Stimulated activated CD8-positive, alpha-beta memory T cell treated with anti-CD3 and anti-CD28 coated beads, Interleukin-15, amount 100 ng/mL, for 1 hour (primary cell): ENCODE data around the gene SGPP2.

Source experiments
- DNase-seq: peaks from one replicate; pipeline ENCODE4 v3.0.0-alpha.2; 2020; ENCODE audit warnings: low read depth

Gene SGPP2

DNA sequence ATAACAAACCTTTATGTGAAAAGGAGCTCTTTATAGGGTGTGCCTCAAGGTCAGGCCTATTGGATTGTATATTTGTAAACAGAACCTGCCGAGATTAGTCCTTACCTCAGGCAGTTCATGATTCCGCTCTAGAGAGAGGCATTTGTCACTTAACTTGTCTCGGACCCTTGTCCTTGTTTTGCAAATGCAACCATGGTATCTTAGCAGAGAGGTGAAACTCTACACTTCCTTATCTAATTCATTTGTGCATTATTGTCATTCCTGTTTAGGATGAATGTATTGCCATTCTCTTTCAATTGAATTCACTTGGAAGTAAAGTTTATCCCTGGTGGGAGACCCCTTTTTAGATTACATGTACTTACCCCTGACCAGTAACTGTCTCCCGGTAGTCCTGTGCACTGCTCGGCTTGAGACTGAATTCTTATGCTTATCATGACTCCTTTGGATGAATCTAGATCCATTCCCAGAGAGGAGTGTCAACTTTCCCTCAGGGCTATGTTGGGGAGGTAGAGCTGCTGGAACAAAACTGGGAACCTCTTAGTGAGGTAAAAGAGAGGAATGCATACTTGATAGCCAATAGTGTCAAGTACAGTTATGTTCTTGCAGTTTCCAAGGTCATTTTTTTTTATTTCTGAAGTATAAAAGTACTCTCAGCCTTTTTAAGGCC, 46.6 kb downstream of the SGPP2 start:
- no peak for DNase-seq

DNA sequence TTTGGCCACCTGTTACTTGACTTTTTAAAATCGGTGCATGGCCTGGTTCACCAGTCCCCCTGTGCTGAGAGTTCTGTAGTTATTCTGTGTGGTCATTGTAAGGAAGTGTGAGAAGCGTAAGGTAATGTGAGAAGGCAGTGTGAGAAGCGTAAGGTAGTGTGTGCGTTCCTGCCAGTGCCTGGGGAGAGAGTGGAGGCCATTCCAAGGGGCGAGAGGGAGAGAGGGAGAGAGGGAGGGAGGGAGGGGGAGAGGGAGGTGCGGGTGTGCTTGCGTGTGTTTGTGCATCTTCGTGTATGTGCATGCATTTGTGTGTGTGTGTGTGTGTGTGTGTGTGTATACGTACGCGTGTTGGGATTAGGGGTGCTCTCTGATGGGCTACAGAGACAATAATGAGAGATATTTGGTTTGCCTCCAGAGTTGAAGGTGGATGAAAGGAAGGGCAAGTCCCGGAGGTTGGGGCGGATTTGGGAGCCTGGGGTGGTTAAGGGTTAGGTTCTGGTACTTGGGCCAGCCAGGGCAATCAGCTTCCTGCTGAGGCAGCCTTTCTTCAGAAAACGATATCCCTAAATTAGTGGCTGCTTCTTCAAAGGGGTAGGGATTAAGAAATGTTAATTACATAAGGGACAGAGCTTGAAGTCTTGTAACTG, 53.7 kb downstream of the SGPP2 start:
- no peak for DNase-seq

DNA sequence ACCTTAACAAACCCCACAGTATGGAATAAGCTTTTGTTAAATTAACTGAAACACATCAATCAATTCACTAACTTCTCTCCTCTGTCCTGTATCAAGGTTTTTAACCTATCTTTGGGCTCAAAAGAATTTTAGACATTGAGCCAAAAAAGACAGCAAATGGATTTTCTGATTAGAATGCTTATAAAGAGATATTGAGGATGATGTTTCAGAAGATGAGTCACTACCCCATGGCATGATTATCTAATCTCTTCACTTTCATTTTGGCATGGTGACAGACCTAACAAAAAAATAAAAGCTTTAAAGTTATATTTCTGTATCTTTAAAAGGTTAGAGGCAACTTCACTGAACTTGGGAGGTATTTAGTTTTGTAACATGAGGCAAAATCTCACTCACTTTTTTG, 55.5 kb downstream of the SGPP2 start:
- no peak for DNase-seq

DNA sequence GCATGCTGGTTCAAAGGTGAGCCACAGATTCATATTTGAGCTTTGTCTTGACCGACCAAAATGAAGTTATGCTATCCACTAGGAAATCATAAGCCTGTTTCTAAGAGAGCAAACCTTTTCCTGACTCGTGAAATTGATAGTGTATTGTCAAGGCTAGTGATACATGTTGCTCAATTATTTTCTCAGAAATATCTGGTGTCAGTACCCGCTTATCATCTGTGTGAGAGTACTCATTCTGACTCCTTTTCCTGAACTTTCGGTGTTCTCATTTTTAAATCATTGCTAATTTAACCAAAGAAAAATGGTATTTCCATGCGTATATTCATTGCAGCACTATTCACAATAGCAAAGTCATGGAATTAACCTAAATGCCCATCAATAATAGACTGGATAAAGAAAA, 56.2 kb downstream of the SGPP2 start:
- DNase-seq = no peak

DNA sequence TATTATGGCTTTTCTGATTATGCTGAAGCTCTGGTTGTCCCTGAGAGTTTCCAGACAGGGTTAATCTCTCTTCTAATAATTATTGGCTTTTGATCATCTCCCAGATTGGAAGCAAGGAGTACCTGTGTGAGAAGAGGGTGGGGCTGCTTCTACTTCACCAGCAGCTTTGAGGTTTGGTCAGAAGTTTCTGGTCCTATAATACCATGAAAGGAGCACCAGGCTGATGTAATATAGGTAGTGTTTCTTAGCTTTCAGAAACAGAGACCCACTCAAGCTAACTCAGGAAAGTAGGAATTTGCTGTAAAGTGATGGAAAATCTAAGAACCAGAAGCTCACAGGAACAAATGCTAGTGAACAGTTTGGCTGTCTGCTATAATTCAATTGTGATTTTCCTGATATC, 57.6 kb downstream of the SGPP2 start:
- no peak for DNase-seq

DNA sequence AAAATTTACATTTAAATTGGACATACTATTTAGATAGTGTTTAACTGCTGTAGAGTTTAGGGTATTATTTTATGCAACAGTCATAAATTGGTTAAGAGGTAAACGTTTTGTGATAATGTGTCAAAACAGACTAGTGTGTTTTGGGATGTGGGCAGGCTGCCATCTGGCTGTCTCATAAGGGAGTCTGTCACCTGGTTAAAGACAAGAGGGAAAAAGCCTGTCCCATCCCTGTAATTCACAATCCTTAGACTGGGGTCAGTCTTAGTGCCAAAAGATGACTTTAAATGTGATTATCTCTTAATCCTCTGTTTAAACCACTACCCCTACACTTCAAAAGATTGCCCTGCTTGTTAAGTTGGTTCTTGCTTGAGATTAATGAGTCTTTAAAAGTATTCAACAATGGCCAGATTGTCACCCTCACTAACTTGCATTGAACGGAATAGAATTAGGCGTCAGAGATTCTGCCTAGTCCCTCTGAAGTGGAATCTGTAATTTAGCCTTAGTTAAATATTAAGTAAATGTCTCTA, 59.2 kb downstream of the SGPP2 start:
- DNase-seq = no peak

DNA sequence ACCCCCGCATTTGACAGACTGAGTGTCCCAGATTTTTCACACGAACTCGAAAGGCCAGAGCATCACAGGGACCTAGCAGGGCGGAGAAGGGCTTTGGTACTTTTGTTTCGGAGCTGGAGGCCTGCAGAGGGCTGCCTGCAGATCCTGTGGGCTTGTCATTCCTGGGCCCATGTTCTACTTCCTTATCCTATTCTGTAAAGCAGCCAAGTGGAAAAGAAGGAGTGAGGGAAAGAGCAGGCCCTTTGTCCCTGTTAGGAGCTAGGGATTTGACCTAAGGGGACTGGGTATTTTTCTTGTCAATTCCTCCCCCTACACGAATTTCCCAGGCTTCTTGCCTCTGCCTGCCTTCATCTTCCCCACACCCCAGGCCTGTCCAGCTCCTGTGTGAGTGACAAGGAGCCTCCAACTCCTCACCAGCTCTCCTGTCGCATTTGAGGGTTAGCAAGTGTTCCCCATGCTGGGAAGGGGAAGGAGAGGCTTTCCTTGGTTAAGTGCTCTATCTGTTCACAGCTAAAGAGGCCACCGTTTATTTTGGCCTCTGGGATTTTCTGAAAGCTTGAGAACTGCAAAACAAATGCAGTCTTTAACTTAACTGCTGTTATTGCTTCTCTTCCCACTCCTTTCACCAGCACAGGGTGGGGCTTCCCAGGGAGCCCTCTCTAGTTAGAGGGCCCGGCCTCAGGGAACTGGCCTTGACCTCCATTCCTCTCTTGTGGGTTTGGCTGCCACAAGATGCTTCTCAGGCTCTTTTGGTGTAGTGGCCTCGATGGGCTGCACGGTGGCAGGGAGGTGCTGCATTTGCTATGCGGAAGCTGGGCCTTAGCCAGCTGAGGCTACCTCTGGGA, 61.2 kb downstream of the SGPP2 start:
- no peak for DNase-seq

DNA sequence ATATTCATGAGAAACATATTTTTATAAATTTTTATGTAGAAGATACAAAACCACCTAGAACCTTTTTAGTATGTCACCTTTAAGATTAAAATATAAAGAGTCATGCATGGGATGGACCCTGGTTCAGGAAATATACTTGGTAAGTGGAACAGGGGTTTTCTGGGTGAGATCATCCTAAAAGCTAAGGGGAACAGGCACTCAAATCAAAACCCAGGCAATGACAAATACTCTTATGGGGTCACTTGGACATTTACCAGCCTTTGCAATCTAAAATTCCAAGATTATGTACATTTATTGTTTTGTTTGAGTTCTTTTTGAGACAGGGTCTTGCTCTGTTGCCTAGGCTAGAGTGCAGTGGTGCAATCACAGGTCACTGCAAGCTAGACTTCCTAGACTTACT, 65.8 kb downstream of the SGPP2 start:
- DNase-seq = no peak

DNA sequence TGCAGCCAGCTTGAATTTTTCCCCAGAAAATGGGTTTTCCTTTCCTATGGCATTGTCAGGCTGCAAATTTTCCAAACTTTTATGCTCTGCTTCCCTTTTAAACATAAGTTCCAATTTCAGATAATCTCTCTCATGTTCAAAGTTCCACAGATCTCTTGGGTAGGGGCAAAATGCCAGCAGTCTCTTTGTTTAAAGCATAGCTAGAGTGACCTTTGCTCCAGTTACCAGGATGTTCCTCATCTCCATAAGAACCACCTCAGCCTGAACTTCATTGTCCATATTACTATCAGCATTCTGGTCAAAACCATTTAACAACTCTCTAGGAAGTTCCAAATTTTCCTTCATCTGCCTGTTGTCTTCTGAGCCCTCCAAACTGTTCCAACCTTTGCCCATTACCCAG, 68.3 kb downstream of the SGPP2 start:
- DNase-seq = no peak

DNA sequence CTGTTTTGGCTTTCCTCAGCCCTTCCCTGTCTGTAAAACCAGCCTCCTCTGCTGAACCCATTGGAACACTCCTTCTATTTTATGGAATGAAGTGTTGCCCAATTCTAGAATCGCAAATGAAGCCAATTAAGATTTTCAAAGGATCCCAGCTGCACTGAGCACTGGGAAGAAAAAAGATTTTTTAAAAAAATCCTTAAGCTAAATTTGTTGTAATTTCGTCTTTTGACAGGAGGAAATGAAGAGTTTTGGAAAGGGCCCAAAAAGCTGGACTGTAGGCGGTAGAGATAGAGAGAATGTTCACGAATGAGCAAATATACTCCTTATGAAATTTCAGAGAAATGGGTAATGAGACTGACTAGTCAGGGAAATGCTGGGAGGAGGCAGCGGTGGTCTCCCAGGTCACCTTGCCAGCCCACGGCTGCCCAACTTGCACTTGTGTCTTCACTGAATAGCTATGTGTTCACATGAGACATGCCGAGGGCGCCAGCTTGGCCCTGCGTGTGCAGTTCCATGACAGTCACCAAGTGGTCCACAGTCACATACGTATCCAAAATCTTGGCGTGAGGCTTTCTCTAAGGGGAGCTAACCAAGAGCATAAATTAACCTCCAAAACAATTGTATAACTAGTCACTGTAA, 69.9 kb downstream of the SGPP2 start:
- no peak for DNase-seq

DNA sequence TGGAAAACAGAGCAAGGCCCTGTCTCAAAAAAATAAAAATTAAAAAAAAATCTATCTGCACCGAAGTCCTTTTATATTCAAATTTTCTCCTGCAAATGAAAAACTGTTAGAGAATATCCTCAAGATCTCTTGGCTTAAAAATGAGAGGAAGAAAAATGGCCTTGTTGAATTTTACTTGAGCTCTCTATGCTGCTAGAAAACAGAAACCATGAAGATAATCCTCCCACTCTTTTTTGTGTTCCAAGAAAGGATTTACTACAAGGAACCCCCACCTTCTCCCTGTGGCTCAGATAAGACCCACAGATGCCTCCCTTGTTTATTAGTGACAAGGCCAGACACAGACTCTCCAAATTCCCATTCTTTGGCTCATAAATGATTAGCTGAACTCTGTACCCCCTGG, 71.0 kb downstream of the SGPP2 start:
- DNase-seq = no peak

DNA sequence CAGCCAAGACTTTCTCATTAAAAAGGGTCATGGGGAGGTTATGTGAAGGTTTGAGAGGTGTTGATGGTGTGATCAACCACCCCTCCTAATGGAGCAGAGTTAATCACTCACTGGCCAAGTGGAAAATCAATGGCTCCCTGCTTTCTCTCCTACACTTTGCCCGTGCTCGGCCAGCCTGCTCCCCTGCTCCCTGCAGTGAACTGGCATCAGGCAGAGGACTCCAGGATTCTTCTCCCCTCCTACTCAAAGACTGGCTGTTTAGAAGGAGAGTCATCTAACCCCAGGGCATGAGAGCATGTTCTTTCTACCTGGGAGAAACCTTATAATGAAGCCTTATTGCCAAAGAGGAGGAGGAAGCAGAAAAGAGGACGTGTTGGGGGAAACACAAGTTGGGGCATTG, 74.9 kb downstream of the SGPP2 start:
- DNase-seq = no peak

DNA sequence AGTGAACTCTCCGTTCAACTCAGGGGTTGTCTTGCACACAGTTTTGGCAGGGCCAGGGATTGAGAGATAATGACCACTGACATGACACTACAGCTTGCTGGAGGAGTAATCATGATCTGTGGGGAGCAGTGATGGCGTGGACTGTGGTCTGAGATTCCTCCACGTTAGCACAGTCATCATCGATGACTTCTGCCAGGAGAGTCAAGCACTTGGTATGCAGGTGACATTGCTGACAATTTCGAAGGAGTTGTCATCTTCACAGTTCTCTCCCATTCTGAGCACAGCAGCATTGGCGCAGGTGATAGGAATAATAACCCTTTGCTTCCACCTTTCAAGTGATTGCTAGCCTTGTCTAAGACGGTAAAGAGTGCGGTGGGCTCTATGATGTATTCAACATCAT, 79.8 kb downstream of the SGPP2 start:
- DNase-seq = no peak

DNA sequence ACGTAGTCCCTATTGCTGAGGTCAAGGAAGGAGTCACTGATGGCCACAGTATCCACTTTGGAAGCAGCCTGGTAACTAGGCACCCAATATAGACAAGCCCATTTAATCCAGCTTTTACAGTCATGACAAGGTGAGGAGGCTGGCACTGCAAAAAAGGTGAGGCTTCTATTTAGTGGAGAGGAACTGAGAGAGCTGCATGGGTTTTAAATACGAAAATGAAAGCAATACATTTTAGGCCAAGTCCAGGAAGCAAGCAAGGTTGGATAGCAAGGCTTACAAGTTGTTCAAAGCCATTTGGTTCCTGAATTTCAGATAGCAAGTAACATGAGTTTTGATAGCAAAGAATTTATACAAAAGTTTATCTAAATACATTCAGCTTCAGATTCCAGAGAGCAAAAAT, 80.4 kb downstream of the SGPP2 start:
- DNase-seq = no peak

DNA sequence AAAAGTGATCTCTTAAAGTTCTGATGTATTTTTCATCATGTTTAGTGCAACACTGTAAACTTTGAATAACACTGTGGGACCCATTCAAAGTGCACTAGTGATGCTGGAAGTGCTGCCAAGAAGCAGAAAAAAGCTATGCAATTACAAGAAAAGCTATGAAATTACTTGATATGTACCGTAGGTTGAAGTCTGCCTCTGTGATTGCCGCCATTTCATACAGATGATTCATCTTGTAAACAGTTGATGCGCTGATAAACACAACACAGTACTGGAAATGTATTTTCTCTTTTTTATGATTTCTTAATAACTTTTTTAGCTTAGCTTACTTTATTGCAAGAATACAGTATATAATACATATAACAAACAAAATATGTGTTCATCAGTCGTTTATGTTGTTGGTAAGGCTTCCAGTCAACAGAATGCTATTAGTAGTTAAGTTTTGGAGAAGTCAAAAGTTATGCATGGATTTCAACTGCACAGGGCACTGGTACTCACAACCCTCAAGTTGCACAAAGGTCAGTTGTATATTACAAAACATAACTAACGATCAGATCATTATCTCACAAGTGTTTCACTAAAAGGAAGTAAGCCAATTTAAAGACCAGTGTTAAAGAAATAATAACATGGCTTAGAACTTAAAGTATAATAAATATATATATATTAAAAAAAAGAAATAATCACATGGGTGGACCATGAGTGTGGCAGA, 82.0 kb downstream of the SGPP2 start:
- DNase-seq = no peak

DNA sequence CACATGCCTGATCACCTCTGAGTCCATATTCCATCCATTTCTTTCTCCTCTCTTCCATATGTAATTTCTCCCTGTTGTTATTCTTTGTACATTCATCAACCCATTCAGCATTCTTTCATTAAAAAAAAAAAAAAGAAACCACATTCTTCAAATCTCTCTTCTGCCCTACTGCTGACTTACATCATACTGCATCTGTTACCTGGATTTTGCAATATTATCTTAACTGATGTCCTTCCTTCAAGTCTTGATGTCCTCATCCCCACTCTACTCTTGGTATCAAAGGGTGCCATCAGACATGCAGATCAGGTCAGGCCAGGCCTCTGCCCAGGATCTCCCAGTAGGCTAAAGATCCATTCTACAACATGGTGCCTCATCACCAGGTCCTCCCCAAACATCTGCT, 90.6 kb downstream of the SGPP2 start:
- no peak for DNase-seq

DNA sequence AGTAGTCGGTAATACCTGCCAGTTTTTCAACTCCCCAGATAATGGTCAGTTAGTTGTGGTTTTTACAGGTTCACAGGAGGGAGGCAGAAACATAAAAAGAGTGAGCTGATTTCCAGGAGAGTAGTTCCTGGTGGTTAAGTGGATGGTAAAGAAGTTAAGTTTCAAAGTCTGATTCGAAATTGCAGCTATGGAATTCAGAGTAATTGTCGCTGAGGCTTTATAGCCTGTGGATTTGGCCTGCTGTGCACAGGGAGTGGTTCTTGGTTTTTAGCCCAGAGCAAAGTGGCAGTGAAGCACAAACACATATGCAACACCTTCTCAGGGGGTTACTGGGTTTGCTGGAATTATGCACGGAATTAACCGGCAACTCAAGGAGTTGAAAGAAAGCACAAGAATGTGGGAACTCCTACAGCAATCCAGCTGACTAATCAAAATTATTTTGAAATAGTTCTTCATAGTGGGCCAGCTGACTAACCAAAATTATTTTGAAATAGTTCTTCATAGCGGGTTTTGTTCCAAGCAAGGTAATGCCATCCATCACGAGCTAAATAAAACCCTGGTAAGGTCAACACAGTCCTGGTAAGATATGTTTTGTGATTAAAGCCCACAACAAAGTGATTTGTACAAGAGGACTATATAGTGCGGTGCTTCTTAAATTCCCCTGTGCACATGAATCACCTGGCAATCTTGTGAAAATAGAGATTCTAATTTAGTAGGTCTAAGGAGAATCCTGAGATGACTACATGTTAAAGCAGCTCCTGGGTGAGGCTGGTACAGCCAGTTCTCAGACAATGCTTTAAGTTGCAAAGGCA, 94.4 kb downstream of the SGPP2 start:
- no peak for DNase-seq

DNA sequence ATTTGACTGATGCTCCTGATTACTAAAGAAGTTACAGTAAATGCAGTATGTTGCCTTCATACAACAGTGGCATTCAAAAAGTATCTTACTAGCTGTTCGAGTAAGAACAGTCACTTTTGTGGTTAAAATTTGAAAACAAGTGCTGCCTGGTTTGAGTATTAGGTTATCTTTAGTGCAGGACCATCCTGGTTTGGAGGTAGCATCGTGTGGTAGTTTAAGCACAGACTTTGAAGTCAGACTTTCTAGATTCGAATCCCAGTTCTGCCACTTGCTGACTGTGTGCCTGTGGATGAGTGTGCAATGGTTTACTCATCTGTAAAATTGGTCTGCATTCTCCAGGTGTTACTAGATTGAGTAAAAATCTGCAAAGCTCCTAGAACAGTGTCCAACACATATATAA, 96.8 kb downstream of the SGPP2 start:
- DNase-seq = no peak

DNA sequence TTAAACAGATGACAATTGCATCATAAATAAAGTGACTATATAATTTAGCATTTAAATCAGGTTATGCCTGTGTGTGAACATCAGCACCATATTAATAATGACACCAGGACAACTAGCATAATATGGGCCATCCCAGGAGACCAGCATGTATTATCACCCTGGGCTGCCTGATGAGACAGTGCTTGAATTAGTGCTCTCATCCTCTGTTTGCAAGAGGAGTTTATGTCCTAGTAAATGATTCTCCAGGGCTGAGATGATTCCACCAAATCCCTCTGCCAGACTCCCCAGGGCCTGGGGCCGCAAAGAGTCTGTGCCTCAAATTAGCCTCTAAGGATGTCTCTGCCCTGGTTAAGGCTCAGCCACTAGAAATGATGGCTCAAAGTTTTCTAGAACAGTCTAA, 97.7 kb downstream of the SGPP2 start:
- DNase-seq = no peak

DNA sequence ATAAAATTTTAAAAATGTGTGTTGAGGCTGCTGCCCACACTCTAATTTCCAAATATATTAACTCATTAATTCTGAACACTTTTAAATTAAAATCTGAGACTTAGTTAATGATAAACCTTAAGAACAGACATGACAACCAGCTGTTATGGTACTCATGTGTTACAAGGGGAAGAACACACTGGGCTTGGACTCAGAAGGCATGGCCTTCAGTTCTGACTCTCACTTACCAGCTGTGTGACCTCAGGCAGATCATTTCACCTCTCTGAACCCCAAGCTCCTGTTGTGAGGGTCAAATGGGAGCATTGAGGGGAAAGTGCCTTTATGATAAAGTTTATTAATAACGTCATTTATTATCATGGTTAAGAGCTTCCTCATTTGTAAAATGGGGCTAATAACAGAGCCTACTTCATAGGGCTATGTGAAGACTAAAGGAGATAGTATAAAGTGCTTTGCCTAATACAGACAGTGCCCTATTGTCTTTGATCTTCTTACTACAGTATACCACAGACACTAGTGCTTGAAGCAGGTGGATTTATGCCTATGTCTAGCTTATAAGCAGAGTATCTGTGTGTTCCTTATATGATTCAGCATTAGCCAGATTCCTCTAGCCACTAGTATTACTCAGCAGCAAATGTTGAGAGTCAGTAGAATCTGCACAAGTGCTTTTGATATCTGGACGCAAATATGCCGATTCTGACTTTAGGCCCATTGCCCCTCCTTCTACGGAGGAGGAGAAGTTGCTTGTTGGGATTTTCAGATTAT, 99.6 kb downstream of the SGPP2 start:
- DNase-seq = no peak
